H9 (cell line): ENCODE data around the gene NOTUM. TPM values are rescaled to one million over a fixed set of nuclear protein-coding genes. Genes with fewer than 3 reads are reported as not detected.

Experiments
- DNase-seq: peaks from one replicate; pipeline ENCODE4 v3.0.0-alpha.2; 2017
- H2AFZ ChIP-seq: one replicate; pipeline ENCODE4 v1.6.1; 2013; ENCODE audit warnings: mild to moderate bottlenecking, low read length, control low read depth, moderate library complexity
- H2AK5ac ChIP-seq: 2 replicates; pipeline ENCODE4 v1.6.1; 2013; ENCODE audit warnings: low read length, control low read depth, mixed read lengths; ENCODE audit not compliant: insufficient read length
- H2BK120ac ChIP-seq: one replicate; pipeline ENCODE4 v1.6.1; 2013; ENCODE audit warnings: low read depth, mild to moderate bottlenecking, low read length, control low read depth, inconsistent platforms; ENCODE audit not compliant: poor library complexity, severe bottlenecking
- H2BK12ac ChIP-seq: 2 replicates; pipeline ENCODE4 v1.6.1; 2013; ENCODE audit warnings: low read length, control low read depth, mixed read lengths, low read depth; ENCODE audit not compliant: insufficient read length
- H2BK15ac ChIP-seq: 2 replicates; pipeline ENCODE4 v1.6.1; 2013; ENCODE audit warnings: low read depth, low read length, control low read depth
- H2BK20ac ChIP-seq: one replicate; pipeline ENCODE4 v1.6.1; 2013; ENCODE audit warnings: low read depth, mild to moderate bottlenecking, low read length, control low read depth, inconsistent platforms; ENCODE audit not compliant: poor library complexity, severe bottlenecking
- H2BK5ac ChIP-seq: 2 replicates; pipeline ENCODE4 v1.6.1; 2013; ENCODE audit warnings: low read length, control low read depth, mixed read lengths; ENCODE audit not compliant: insufficient read length
- H3K14ac ChIP-seq: 2 replicates; pipeline ENCODE4 v1.6.1; 2013; ENCODE audit warnings: low read length, control low read depth; ENCODE audit not compliant: insufficient read depth
- H3K18ac ChIP-seq: 2 replicates; pipeline ENCODE4 v1.6.1; 2013; ENCODE audit warnings: low read depth, mild to moderate bottlenecking, mixed read lengths, low read length, control low read depth; ENCODE audit not compliant: insufficient read length
- H3K23ac ChIP-seq: 2 replicates; pipeline ENCODE4 v1.6.1; 2013; ENCODE audit warnings: low read length, control low read depth, mixed read lengths, low read depth; ENCODE audit not compliant: insufficient read length
- H3K23me2 ChIP-seq: 2 replicates; pipeline ENCODE4 v1.6.1; 2013; ENCODE audit warnings: low read depth, mild to moderate bottlenecking, mixed read lengths, low read length, control low read depth; ENCODE audit not compliant: insufficient read length, poor library complexity, severe bottlenecking
- H3K27ac ChIP-seq: 2 replicates; pipeline ENCODE4 v1.5.1; 2013; ENCODE audit warnings: low read length, control low read depth, mixed read lengths, low read depth; ENCODE audit not compliant: insufficient read length
- H3K27me3 ChIP-seq: 2 replicates; pipeline ENCODE4 v1.6.1; 2013; ENCODE audit warnings: low read length, control low read depth, inconsistent platforms; ENCODE audit not compliant: insufficient read depth
- H3K4ac ChIP-seq: 2 replicates; pipeline ENCODE4 v1.6.1; 2013; ENCODE audit warnings: low read depth, mild to moderate bottlenecking, control low read depth, inconsistent platforms, low read length, moderate library complexity
- H3K4me1 ChIP-seq: 2 replicates; pipeline ENCODE4 v1.6.1; 2013; ENCODE audit warnings: low read length, control low read depth, inconsistent platforms; ENCODE audit not compliant: insufficient read depth
- H3K4me2 ChIP-seq: 2 replicates; pipeline ENCODE4 v1.6.1; 2013; ENCODE audit warnings: low read length, control low read depth, mixed read lengths; ENCODE audit not compliant: insufficient read length, insufficient read depth
- H3K56ac ChIP-seq: 2 replicates; pipeline ENCODE4 v1.6.1; 2013; ENCODE audit warnings: low read depth, mild to moderate bottlenecking, mixed read lengths, low read length, control low read depth; ENCODE audit not compliant: insufficient read length
- H3K79me1 ChIP-seq: 2 replicates; pipeline ENCODE4 v1.6.1; 2013; ENCODE audit warnings: low read depth, mild to moderate bottlenecking, moderate library complexity, low read length, control low read depth, inconsistent platforms; ENCODE audit not compliant: insufficient read depth, poor library complexity, severe bottlenecking
- H3K79me2 ChIP-seq: 2 replicates; pipeline ENCODE4 v1.6.1; 2013; ENCODE audit warnings: low read length, control low read depth, inconsistent platforms; ENCODE audit not compliant: insufficient read depth
- H3K9ac ChIP-seq: 2 replicates; pipeline ENCODE4 v1.6.1; 2013; ENCODE audit warnings: low read length, control low read depth, mixed read lengths; ENCODE audit not compliant: insufficient read length; ENCODE audit errors: extremely low read depth
- H3K9me3 ChIP-seq: one replicate; pipeline ENCODE4 v1.6.1; 2013; ENCODE audit warnings: low read depth, low read length, inconsistent platforms; ENCODE audit not compliant: control insufficient read depth
- H3T11ph ChIP-seq: one replicate; pipeline ENCODE4 v1.6.1; 2013; ENCODE audit warnings: mild to moderate bottlenecking, low read length, control low read depth, inconsistent platforms
- H4K20me1 ChIP-seq: one replicate; pipeline ENCODE4 v1.6.1; 2013; ENCODE audit not compliant: control insufficient read depth, insufficient read length, insufficient read depth
- H4K5ac ChIP-seq: 2 replicates; pipeline ENCODE4 v1.6.1; 2013; ENCODE audit warnings: low read depth, mild to moderate bottlenecking, mixed read lengths, low read length, control low read depth; ENCODE audit not compliant: insufficient read length
- H4K8ac ChIP-seq: replicated peaks from 2 replicates; pipeline ENCODE4 v1.6.1; 2013; ENCODE audit warnings: low read length, control low read depth, mixed read lengths, low read depth; ENCODE audit not compliant: insufficient read length
- H4K91ac ChIP-seq: 2 replicates; pipeline ENCODE4 v1.6.1; 2013; ENCODE audit warnings: low read depth, mild to moderate bottlenecking, moderate library complexity, mixed read lengths, low read length, control low read depth; ENCODE audit not compliant: insufficient read length
- H3K27ac Mint-ChIP-seq, 3 experiments: 2 replicates in 2 of 3; 3 replicates in 1 of 3; pipeline ENCODE4 v1.8.0; 2020 to 2021; ENCODE audit warnings: mixed read lengths in 3 of 3, mild to moderate bottlenecking in 1 of 3, moderate library complexity in 1 of 3
- H3K27me3 Mint-ChIP-seq: 2 replicates; pipeline ENCODE4 v1.8.0; 2021; ENCODE audit warnings: low read depth, mild to moderate bottlenecking, moderate library complexity, mixed read lengths
- H3K36me3 Mint-ChIP-seq, 3 experiments: 2 replicates in 2 of 3; 3 replicates in 1 of 3; pipeline ENCODE4 v1.8.0; 2020 to 2021; ENCODE audit warnings: low read depth in 3 of 3, mixed read lengths in 3 of 3; ENCODE audit not compliant: insufficient read depth in 1 of 3
- H3K4me1 Mint-ChIP-seq, 2 experiments: 2 replicates each; pipeline ENCODE4 v1.8.0; 2020; ENCODE audit warnings: mixed read lengths in 2 of 2
- H3K4me3 Mint-ChIP-seq, 2 experiments: 2 replicates in 1 of 2; 3 replicates in 1 of 2; pipeline ENCODE4 v1.8.0; 2020 to 2021; ENCODE audit warnings: mild to moderate bottlenecking in 2 of 2, mixed read lengths in 2 of 2, moderate library complexity in 1 of 2
- H3K9me3 Mint-ChIP-seq, 2 experiments: 2 replicates in 1 of 2; 3 replicates in 1 of 2; pipeline ENCODE4 v1.8.0; 2020; ENCODE audit warnings: mild to moderate bottlenecking in 2 of 2, mixed read lengths in 2 of 2, moderate library complexity in 1 of 2
- CTCF ChIP-seq: fragments of 200-600 bp; sonication (generic); conservative IDR thresholded peaks from 3 replicates; pipeline ENCODE4 v1.8.0; 2021; ENCODE audit warnings: antibody characterized with exemption, mild to moderate bottlenecking
- WGBS: extraction: QIAGEN DNeasy Blood & Tissue Kit; methylation state at CpG from one replicate; pipeline ENCODE4 v1.1.7; 2013; ENCODE audit warnings: missing lambda C conversion rate, low lambda C conversion rate, mixed read lengths; ENCODE audit not compliant: insufficient read length; ENCODE audit errors: extremely low coverage; 5-methylcytosine and 5-hydroxymethylcytosine counted together
- total RNA-seq: library from RNA; stranded (reverse); gene quantifications from 2 replicates; pipeline ENCODE4 v1.2.1, GENCODE V29; 2021

The NOTUM gene
- total RNA-seq, 1 experiment from 2014 or later, result 2.1 TPM

- H4K20me1 ChIP-seq, result no peaks in the 10 kb centered on the region
- H2BK5ac ChIP-seq, result no peak overlapping the region
- Mint-ChIP-seq H3K27me3 (peaks cover 52% of the 10 kb centered on the region), H3K4me3 (peak overlapping the region; percentile 79 to 92), H3K36me3 (peaks cover 2 to 15% (median 14%) of the 10 kb centered on the region in 3 experiments), H3K27ac (peak overlapping the region in 1 of 3 experiments; percentile 81; a peak in 3 of 7 replicates), H3K4me1 (peaks cover 9 to 16% of the 10 kb centered on the region in 2 experiments; a peak in 3 of 4 replicates), H3K9me3 (peaks cover 23 to 24% of the 10 kb centered on the region in 2 experiments)
- H4K5ac ChIP-seq, result no peak overlapping the region
- H3K27ac ChIP-seq, result no peak overlapping the region
- no CpG with 5 or more reads among the region's 30 CpGs for WGBS
- H2BK15ac ChIP-seq, result no peak overlapping the region
- no peak overlapping the region for H2AK5ac ChIP-seq
- peaks cover 12% of the 10 kb centered on the region for H3K23me2 ChIP-seq
- no peak overlapping the region for H3T11ph ChIP-seq
- no peak overlapping the region for H4K91ac ChIP-seq
- H2BK12ac ChIP-seq, result no peak overlapping the region
- H3K56ac ChIP-seq, result no peak overlapping the region
- no peak overlapping the region for H2BK120ac ChIP-seq
- H3K79me1 ChIP-seq, result no peaks in the 10 kb centered on the region
- no peak overlapping the region for H4K8ac ChIP-seq
- peak; percentile 81 for DNase-seq
- H3K4me1 ChIP-seq, result no peaks in the 10 kb centered on the region
- no peak overlapping the region for H2AFZ ChIP-seq
- H3K4me2 ChIP-seq, result peak overlapping the region; percentile 65
- peak overlapping the region; percentile 56 for H3K14ac ChIP-seq
- no peak overlapping the region for H3K23ac ChIP-seq
- H2BK20ac ChIP-seq, result no peak overlapping the region
- TF ChIP-seq CTCF, result no peak
- H3K4ac ChIP-seq, result no peak overlapping the region
- no peaks in the 10 kb centered on the region for H3K9me3 ChIP-seq
- peaks cover 3% of the 10 kb centered on the region for H3K27me3 ChIP-seq
- H3K18ac ChIP-seq, result no peak overlapping the region
- peak overlapping the region; percentile 20 for H3K9ac ChIP-seq
- H3K79me2 ChIP-seq, result no peaks in the 10 kb centered on the region
Observed at GRCh38 chr17:81976332-81977210, 15.6 kb upstream of the NOTUM start.
